Heart left ventricle (tissue), 13 donors: ENCODE results near the gene RTN3.

ENCODE experiments used
- CTCF ChIP-seq, 12 donors: fragments of 200-600 bp; sonication (generic) in 4 of 12; IDR thresholded peaks; one replicate each; pipeline versions ENCODE4 v1.5.0 to v1.8.0; 2018 to 2022; ENCODE audit warnings: antibody characterized with exemption in 12 of 12, mild to moderate bottlenecking in 5 of 12
- POLR2A ChIP-seq, 2 donors: fragments of 450-650 bp; IDR thresholded peaks; one replicate each; pipeline ENCODE4 v1.6.1; 2017; ENCODE audit warnings: antibody characterized with exemption in 2 of 2, mild to moderate bottlenecking in 2 of 2, moderate library complexity in 2 of 2
- donor health status: ischemic (EF 13 %, LVEDD 7.1; RV severe dilation, severe dysfunction).
- donor health status: DM: no; HTN: yes; CAD: no.
- donor health status: DM: no; HTN: no; CAD: no.
- donor health status: ischemic (EF 25% LVEDD 6.9; RV normal size, moderate dysfunction).
- donor health status: ischemic (EF 25% LVEDD 5.7; RV mildly dilated, moderate dysfunction).
- donor health status: ischemic (EF 35%, LVEDD 5.7; RV mildly dilated, moderate dysfunction).
- donor health status: nonischemic (EF 11% LVEDD 7.7; RV severe dilation, severe dysfunction).
- donor health status: DM: yes; HTN: yes; CAD: no.
- donor health status: PGD.
- donor health status: ischemic (EF 29% LVEDD 5.4; RV normal size, mild dysfunction).
- donor health status: nonischemic (EF 23%, LVEDD 6.1; RV moderate dilation, normal function).

GRCh38 chr11:63713766-63714165 lies 32.5 kb downstream of the RTN3 start:
- TF ChIP-seq CTCF (IDR thresholded peaks at IDR 0.05) (no peak), POLR2A (IDR thresholded peaks at IDR 0.05) (no peak)
